Trophoblast cell (in vitro differentiated cells and primary cell): ENCODE measurements around the gene ACSM2B.
"Not testable (repeated sequence)": the region's sequence is repeated elsewhere in the genome, so short reads cannot be mapped to it uniquely, and the experiment has no call there.

Experiments used
- DNase-seq, 2 donors: peaks; one replicate each; pipeline ENCODE4 v3.0.0-alpha.2; 2016
- H2AFZ ChIP-seq: 2 replicates; pipeline ENCODE4 v1.6.1; 2013; ENCODE audit warnings: low read length, moderate library complexity, mild to moderate bottlenecking; ENCODE audit not compliant: insufficient read depth, poor library complexity
- H2AK5ac ChIP-seq: 2 replicates; pipeline ENCODE4 v1.6.1; 2013; ENCODE audit warnings: mild to moderate bottlenecking, low read length
- H2BK120ac ChIP-seq: 2 replicates; pipeline ENCODE4 v1.6.1; 2013; ENCODE audit warnings: low read length, mild to moderate bottlenecking, moderate library complexity; ENCODE audit not compliant: insufficient read depth, poor library complexity
- H2BK12ac ChIP-seq: 2 replicates; pipeline ENCODE4 v1.6.1; 2013; ENCODE audit warnings: mild to moderate bottlenecking, low read length, moderate library complexity
- H2BK5ac ChIP-seq: 2 replicates; pipeline ENCODE4 v1.6.1; 2013; ENCODE audit warnings: low read length, low read depth, moderate library complexity, mild to moderate bottlenecking; ENCODE audit not compliant: poor library complexity
- H3K14ac ChIP-seq: 2 replicates; pipeline ENCODE4 v1.6.1; 2013; ENCODE audit warnings: mild to moderate bottlenecking, low read length
- H3K18ac ChIP-seq: 2 replicates; pipeline ENCODE4 v1.6.1; 2013; ENCODE audit warnings: mild to moderate bottlenecking, low read length
- H3K23ac ChIP-seq: 2 replicates; pipeline ENCODE4 v1.6.1; 2013; ENCODE audit warnings: low read length
- H3K27ac ChIP-seq: 2 replicates; pipeline ENCODE4 v1.5.1; 2013; ENCODE audit warnings: low read depth, mild to moderate bottlenecking, inconsistent platforms, low read length, moderate library complexity
- H3K27me3 ChIP-seq: 2 replicates; pipeline ENCODE4 v1.6.1; 2013; ENCODE audit warnings: inconsistent platforms, mild to moderate bottlenecking, low read length, moderate library complexity; ENCODE audit not compliant: insufficient read depth
- H3K36me3 ChIP-seq, 2 experiments: 1 replicate in 1 of 2; 2 replicates in 1 of 2; pipeline ENCODE4 v1.6.1; 2013; ENCODE audit warnings: low read length in 2 of 2, mild to moderate bottlenecking in 2 of 2, moderate library complexity in 1 of 2; ENCODE audit not compliant: insufficient read depth in 2 of 2, control insufficient read depth in 1 of 2
- H3K4ac ChIP-seq: 2 replicates; pipeline ENCODE4 v1.6.1; 2013; ENCODE audit warnings: low read depth, mild to moderate bottlenecking, low read length, moderate library complexity
- H3K4me1 ChIP-seq, 2 experiments: 1 replicate in 1 of 2; 2 replicates in 1 of 2; pipeline ENCODE4 v1.6.1; 2013; ENCODE audit warnings: low read length in 2 of 2, mild to moderate bottlenecking in 2 of 2, moderate library complexity in 1 of 2; ENCODE audit not compliant: insufficient read depth in 2 of 2, control insufficient read depth in 1 of 2
- H3K4me2 ChIP-seq: 2 replicates; pipeline ENCODE4 v1.6.1; 2013; ENCODE audit warnings: inconsistent platforms, mild to moderate bottlenecking, low read length, moderate library complexity
- H3K4me3 ChIP-seq: 2 replicates; pipeline ENCODE4 v1.5.1; 2013; ENCODE audit warnings: mild to moderate bottlenecking, low read depth, low read length, inconsistent platforms
- H3K79me1 ChIP-seq: one replicate; pipeline ENCODE4 v1.6.1; 2013; ENCODE audit warnings: low read length
- H3K79me2 ChIP-seq: 2 replicates; pipeline ENCODE4 v1.6.1; 2013; ENCODE audit warnings: low read length, mild to moderate bottlenecking; ENCODE audit not compliant: control insufficient read depth, insufficient read depth, poor library complexity
- H3K9ac ChIP-seq: 2 replicates; pipeline ENCODE4 v1.6.1; 2013; ENCODE audit warnings: mild to moderate bottlenecking, low read length
- H3K9me3 ChIP-seq: 2 replicates; pipeline ENCODE4 v1.6.1; 2013; ENCODE audit warnings: low read depth, mild to moderate bottlenecking, control low read depth, inconsistent platforms, low read length; ENCODE audit not compliant: insufficient read depth
- H4K12ac ChIP-seq: 2 replicates; pipeline ENCODE4 v1.6.1; 2013; ENCODE audit warnings: low read depth, mild to moderate bottlenecking, low read length, moderate library complexity
- H4K8ac ChIP-seq: 2 replicates; pipeline ENCODE4 v1.6.1; 2013; ENCODE audit warnings: low read depth, mild to moderate bottlenecking, low read length, moderate library complexity
- H4K91ac ChIP-seq: one replicate; pipeline ENCODE4 v1.6.1; 2013; ENCODE audit warnings: low read depth, mild to moderate bottlenecking, low read length, moderate library complexity
- WGBS: extraction: QIAGEN DNeasy Blood & Tissue Kit; methylation state at CpG from one replicate; pipeline ENCODE4 v1.1.7; 2013; ENCODE audit warnings: missing lambda C conversion rate; ENCODE audit not compliant: insufficient read length, insufficient coverage; ENCODE audit errors: extremely low coverage; 5-methylcytosine and 5-hydroxymethylcytosine counted together

ACSM2B gene

DNA sequence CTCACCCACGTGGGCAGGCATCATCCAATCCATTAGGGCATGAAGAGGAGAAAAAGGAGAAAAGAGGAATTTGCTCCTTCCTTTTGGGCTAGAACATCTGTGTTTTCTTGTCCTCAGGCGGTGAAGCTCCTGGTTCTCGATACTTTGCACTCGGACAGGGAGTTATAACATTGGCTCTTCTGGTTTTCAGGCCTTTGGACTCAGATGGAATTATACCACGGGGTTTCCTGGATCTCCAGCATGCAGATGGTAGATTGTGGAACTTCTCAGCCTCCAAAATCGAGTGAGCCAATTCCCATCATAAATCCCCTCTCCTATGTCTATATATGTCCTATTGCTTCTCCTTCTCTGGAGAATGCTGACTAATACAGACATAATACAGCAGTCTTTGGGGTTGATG lies 9.9 kb upstream of the ACSM2B start:
- not testable (repeated sequence) for H2BK12ac ChIP-seq, H3K4me1 ChIP-seq, H3K79me1 ChIP-seq, H3K36me3 ChIP-seq, H4K91ac ChIP-seq, H3K27ac ChIP-seq, H3K4ac ChIP-seq, H3K9ac ChIP-seq, H2BK5ac ChIP-seq, H4K8ac ChIP-seq, H3K18ac ChIP-seq, H3K4me3 ChIP-seq, H3K79me2 ChIP-seq, H3K9me3 ChIP-seq, H3K27me3 ChIP-seq, H4K12ac ChIP-seq, H3K23ac ChIP-seq, H2BK120ac ChIP-seq, DNase-seq, H2AFZ ChIP-seq, H3K4me2 ChIP-seq, H3K14ac ChIP-seq, H2AK5ac ChIP-seq
- no CpG with 5 or more reads among the region's 6 CpGs for WGBS

DNA sequence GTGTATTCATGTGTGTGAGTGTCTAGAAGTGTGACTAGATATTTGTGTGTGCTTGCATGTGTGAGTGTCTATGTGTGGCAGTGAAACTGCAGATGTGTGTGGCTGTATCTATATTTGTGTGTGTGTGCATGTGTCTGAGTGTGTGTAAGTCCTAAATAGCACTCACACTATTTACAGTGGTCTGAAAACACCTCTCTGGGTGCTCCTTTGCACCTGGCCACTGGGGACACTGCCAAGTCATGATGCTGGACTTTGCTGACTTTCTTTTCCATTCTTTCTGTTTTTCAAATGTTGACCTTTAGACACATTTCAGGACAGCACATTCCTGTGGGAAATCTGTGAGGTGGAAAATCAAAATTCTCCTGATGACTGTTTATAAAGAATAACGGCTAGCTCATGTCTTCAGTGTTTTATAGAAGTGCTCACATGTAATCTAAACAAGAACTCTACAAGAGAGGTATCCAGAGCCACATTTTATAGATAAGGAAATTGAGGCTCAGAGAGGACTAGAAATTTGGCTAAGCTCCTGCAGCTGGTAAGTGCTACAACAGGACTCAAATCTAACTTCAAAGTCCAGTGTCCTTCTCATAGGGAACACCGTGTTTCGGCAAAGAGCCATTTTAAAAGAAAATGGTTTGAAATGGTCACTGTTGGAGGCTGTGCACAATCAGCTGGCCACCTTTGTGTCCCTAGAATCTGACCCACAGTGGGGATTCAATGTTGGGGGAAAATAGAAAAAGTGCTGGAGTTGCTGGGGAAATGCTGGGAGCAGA lies 4.5 kb upstream of the ACSM2B start:
- H2BK12ac ChIP-seq, H2AK5ac ChIP-seq, H3K27ac ChIP-seq, H3K9me3 ChIP-seq, H3K9ac ChIP-seq, H4K91ac ChIP-seq, H3K27me3 ChIP-seq, H3K18ac ChIP-seq, H4K8ac ChIP-seq, H3K4me1 ChIP-seq, H2AFZ ChIP-seq, H3K4me2 ChIP-seq, H3K79me2 ChIP-seq, H4K12ac ChIP-seq, H2BK120ac ChIP-seq, H2BK5ac ChIP-seq, H3K23ac ChIP-seq, DNase-seq, H3K4me3 ChIP-seq, H3K36me3 ChIP-seq, H3K14ac ChIP-seq, H3K4ac ChIP-seq, H3K79me1 ChIP-seq: not testable (repeated sequence)
- no CpG with 5 or more reads among the region's 3 CpGs for WGBS

DNA sequence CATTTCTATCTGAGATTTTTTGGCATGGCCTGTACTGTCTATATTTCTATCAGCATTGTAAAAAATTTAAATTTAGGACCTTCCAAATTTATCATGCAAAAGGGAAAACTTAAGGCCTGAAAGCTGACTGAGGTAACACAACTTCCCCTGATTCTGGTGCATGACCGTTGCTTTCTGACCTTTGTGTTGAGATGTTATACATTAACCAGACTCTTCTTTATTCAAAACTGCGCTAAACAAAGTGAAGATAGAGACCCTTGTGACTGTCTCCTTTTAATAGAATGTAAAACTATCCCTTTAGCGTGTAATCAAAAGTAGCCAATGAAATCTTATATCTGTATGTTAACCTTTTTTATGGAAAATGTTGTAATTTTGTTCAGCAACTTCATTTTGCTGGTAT lies 1.9 kb upstream of the ACSM2B start:
- H4K91ac ChIP-seq, H3K18ac ChIP-seq, H3K4me1 ChIP-seq, H2BK5ac ChIP-seq, H2BK12ac ChIP-seq, H3K23ac ChIP-seq, H3K4me3 ChIP-seq, H3K4ac ChIP-seq, H2BK120ac ChIP-seq, H4K12ac ChIP-seq, H4K8ac ChIP-seq, H2AFZ ChIP-seq, H3K27me3 ChIP-seq, H3K36me3 ChIP-seq, H3K79me1 ChIP-seq, H3K9me3 ChIP-seq, H3K4me2 ChIP-seq, H2AK5ac ChIP-seq, H3K79me2 ChIP-seq, H3K9ac ChIP-seq, H3K27ac ChIP-seq, H3K14ac ChIP-seq, DNase-seq: not testable (repeated sequence)
- WGBS = no CpG with 5 or more reads among the region's 3 CpGs

DNA sequence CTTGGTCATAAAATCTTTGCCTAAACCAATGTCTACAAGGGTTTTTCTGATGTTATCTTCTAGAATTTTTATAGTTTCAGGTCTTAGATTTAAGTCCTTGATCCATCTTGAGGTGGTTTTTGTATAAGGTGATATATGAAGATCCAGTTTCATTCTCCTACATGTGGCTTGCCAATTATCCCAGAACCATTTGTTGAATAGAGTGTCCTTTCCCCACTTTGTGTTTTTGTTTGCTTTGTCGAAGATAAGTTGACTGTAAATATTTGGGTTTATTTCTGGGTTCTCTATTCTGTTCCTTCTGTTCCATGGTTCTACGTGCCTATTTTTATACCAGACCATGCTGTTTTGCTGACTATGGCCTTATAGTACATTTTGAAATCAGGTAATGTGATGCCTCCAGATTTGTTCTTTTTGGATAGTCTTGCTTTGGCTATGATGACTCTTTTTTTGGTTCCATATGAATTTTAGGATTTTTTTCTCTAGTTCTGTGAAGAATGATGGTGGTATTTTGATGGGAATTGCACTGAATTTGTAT lies 7.0 kb downstream of the ACSM2B start:
- not testable (repeated sequence) for H3K27me3 ChIP-seq, H3K79me1 ChIP-seq, H2BK120ac ChIP-seq, H2BK12ac ChIP-seq, H3K4ac ChIP-seq, H3K79me2 ChIP-seq, H2AFZ ChIP-seq, DNase-seq, H3K9ac ChIP-seq, H3K27ac ChIP-seq, H2AK5ac ChIP-seq, H3K18ac ChIP-seq, H4K8ac ChIP-seq, H3K4me1 ChIP-seq, H4K12ac ChIP-seq, H4K91ac ChIP-seq, H3K14ac ChIP-seq, H3K4me3 ChIP-seq, H2BK5ac ChIP-seq, H3K4me2 ChIP-seq, H3K36me3 ChIP-seq, H3K23ac ChIP-seq, H3K9me3 ChIP-seq
- WGBS = no CpG with 5 or more reads among the region's 2 CpGs
